HTERT RPE-1 (cell line): ENCODE data around the gene CRADD.

ENCODE experiments used
- in situ Hi-C: fragments of 300-500 bp; cut with MboI; formaldehyde crosslinking; loops from 4 replicates; pipeline ENCODE4 v1.14.3; 2020; ENCODE audit warnings: low sequenced_read_pairs

Gene CRADD

GRCh38 chr12:93888964-93889363, 211.8 kb downstream of the CRADD start:
- in situ Hi-C loops = no loop called here

- in situ Hi-C loops = no loop called here
These were observed 212.5 kb downstream of the CRADD start for GRCh38 chr12:93889516-93890212.

DNA sequence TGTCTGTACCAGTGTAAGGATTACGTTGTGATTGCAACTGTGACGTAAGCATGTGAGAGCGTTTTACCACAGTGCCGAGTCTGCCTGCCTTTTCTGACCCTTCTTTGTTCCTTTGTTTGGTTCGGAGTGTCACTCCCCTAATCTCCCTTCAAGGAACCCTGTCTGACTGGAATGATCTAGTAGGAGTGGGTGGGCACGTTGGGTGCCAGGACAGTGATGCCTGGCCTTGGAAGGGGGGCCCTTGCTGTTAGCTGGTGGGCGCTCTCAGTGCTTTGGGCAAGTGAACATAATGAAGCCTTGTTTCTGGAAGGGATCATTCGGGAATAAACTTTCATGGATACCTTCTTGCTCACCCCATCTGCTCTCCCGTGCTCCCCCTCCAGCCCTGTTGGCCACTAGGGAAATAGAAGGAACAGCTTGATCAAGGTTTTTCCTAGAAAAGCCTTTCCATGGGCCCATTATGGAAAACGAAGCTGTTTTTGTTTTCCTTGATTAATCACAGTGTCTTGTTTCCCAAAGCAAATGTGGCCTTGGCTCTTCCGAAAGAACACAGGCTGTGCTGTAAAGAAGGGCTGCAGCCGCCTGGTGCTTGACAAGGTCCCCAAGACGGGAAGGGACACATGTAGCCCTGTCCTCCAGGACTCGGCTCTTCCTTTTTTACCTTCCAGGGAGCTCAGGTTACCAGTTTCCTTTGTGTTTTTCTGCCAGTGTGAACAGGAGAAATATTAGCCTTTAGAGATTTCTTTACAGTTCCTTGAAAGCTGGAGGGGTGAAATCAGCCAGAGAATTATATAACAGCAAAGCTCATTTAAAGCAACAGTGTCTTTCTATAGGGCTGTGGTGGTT, 215.5 kb downstream of the CRADD start:
- in situ Hi-C loops = no loop called here

DNA sequence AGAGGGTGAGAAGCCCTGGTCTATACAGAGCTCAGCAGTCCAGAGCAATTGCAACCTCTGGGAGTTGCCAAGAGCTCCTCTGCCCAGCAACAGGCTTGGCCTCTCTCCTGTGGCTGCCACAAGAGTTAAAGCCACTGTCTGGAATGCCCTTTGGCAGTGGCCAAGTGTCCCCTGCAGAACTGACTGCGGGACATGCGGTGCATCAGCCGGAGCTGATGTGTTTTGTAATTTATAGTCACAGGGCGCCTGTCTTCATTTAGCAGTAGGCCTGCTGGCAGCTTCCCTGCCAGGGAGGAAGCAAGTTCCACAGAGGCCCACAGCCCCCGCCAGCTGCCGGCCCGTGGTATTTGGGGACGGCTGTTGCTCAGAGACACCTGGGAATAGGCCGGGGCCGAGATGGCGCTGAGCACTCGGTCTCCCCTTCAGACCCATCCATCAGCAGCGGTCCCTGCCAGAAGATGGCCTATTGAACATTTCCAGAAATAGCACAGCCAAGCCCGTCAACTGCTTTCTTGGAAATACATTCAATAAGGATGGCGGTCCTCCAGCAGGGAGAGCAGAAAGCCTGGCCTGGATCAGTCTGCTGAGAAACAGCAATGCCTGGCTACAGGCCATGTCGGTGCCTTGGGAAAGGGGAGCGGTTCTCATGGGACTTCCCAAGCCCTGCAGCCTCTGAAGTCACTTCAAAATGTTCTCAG, 217.4 kb downstream of the CRADD start:
- in situ Hi-C loops = no loop called here

DNA sequence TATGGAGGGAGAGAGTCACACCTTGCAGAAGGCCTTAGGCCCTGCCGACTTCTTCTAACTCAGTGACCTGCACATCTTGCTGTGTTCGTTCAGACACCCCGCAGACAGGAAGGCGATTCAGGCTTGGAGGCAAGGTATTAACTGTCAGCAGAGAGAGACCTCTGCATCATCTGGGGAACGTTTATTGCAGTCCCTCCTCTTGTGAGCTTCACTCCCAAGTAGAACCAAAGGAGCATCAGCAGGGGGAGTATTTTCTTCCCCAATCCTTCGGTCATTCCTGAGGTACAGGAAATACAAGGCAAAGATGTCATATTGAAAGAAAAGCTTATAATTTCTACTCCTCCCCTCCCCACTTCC, 217.9 kb downstream of the CRADD start:
- in situ Hi-C loops = no loop called here

DNA sequence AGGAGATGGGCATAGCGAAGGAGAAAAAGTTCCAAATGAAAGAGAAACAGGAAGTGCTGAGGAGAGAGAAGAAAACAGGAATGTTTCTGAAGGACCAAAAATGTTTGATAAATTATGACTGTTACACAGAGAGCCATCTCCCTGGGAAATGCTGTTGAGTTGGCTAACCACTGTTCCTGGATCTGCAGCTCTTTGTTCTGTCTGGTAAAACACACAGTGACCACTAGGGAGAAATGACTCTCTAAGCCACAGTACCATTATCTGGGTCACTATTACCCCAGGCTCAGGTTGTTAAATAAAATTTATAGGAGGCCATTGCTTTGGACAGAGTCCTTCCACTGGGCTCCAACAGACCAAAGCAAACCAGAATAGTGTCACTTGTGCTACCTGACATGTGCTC, 219.3 kb downstream of the CRADD start:
- in situ Hi-C loops = no loop called here

DNA sequence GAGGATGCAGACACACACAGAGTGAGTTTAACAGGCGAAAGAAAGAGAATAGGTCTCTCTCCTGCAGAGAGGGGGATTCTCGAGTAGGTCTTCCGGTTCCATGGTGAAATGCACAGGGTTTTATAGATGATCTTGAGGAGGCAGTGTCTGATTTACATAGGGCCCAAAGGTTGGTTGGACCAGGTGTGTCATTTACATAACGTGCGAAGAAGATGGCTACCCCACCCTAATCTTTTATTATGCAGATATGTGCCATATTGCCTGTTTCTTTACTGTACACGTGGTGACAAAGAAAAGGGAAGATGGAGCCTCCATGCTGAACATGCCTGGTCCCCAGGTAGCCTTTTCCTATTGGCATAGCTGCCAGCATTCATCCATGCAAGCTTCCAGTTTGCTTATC, 219.8 kb downstream of the CRADD start:
- in situ Hi-C loops = no loop called here

GRCh38 chr12:93901739-93902138, 224.6 kb downstream of the CRADD start:
- in situ Hi-C loops = no loop called here

GRCh38 chr12:93902192-93902591, 225.0 kb downstream of the CRADD start:
- in situ Hi-C loops = no loop called here

DNA sequence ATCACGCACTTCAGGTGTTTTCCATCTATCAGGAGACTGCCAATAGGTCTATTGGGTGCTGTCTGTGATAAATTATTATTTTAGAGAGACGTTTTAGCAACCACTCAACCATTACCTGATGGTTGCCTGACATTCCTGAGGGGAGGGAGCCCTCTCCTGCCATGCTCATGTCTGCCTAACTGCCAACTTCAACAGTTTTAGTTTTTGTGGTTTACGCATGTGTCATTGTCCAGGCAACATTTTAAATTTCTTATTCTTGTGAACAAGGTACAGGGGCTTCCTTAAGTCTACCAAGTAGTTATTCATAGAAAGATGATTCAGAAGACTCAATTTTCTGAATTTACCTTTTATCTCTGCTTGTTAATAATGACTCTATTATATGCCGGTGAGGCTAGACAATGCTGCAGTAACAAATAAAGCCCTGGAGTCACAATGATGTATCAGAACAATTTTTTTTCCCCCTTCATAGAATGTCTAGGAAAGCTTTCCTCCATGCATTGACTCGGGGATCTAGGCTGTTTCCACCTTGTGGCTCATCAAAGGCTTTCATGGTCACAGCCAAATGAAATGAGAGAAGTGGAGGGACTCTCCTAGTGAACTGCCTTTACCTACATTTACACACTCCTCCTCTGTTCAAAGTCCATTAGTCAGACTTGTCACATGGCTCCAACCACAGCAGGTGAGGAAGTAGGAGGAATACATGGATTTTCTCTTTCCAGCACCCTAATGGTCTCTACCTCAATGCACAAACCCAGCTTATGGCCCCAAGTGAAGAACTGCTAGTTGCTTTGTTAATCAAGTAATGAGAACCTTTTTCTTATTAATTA, 225.8 kb downstream of the CRADD start:
- in situ Hi-C loops = no loop called here

GRCh38 chr12:93904124-93904523, 226.9 kb downstream of the CRADD start:
- in situ Hi-C loops = no loop called here

- in situ Hi-C loops = no loop called here
These were observed 231.1 kb downstream of the CRADD start for GRCh38 chr12:93908264-93908663.

- in situ Hi-C loops = no loop called here
These were observed 231.8 kb downstream of the CRADD start for GRCh38 chr12:93908846-93909567.

GRCh38 chr12:93911396-93911795, 234.2 kb downstream of the CRADD start:
- in situ Hi-C loops = no loop called here

DNA sequence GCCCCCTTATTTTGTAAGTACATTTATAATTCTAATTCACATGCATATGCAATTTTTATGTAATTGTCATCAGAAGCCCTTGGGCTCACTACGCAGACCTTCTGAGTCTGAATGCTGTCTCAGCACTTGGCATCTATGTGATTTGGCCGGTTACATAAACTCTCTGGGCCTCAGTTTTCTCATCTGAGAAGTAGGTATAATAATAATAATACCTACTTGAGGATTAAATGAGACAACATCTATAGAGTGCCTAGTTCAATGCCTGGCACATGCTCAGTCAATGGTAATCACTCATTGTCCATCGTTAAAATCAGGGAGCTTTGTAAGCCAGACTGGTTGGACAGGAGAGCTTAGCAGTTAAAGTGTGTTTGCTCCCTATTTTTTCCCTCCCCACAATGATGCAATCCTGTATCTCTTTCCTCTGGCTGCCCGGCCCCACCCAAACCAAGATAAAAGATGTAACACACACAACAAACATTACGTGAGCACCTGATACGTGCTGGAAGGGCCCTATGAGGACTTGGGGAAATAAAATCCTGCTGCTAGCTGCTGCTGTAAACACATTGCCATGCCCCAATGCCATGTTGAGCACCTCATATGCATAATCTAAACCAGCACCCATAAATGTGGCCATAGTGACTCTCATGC, 235.0 kb downstream of the CRADD start:
- in situ Hi-C loops = no loop called here

DNA sequence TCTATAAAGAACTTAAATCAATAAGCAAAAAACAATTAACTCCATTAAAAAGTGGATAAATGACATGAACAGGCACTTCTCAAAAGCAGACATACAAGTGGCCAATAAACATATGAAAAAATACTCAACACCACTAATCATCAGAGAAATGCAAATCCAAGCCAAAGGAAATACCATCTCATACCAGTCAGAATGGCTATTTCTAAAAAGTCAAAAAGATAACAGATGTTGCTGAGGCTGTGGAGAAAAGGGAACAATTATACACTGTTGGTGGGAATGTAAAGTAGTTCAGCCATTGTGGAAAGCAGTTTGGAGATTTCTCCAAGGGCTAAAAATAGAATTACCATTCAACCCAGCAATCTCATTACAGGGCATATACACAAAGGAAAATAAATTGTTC, 236.7 kb downstream of the CRADD start:
- in situ Hi-C loops = no loop called here

GRCh38 chr12:93914281-93914680, 237.1 kb downstream of the CRADD start:
- in situ Hi-C loops = no loop called here

- in situ Hi-C loops = no loop called here
These were observed 238.2 kb downstream of the CRADD start for GRCh38 chr12:93915411-93915810.

GRCh38 chr12:93916402-93916801, 239.2 kb downstream of the CRADD start:
- in situ Hi-C loops = no loop called here

DNA sequence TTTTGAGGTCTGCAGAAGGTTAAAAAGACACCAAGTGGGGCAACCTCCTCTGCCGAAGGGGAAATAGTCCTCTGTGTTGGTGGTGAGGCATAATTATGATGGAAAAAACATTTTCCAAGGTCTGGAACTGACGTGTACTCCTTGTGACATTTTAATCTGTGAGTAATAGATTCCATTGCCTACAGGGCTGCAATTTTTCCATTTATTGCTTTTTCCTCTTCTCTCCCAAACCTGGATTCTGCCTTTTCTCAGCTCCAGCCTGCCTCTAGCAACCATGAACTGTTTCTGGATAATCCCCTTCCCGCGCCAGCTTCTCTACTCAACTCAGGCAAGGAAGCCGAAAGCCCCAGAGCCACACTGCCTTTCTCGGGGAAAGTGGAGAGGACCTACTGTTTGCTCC, 241.1 kb downstream of the CRADD start:
- in situ Hi-C loops = no loop called here
